ENCODE measurements around the gene LRRC4C. TPM values are rescaled to one million over a fixed set of nuclear protein-coding genes. Genes with fewer than 3 reads are reported as not detected.

Gene LRRC4C
- polyA plus RNA-seq, 1 of the 3 experiments (the other 2 are of a cell fraction), result 0.16 TPM

DNA sequence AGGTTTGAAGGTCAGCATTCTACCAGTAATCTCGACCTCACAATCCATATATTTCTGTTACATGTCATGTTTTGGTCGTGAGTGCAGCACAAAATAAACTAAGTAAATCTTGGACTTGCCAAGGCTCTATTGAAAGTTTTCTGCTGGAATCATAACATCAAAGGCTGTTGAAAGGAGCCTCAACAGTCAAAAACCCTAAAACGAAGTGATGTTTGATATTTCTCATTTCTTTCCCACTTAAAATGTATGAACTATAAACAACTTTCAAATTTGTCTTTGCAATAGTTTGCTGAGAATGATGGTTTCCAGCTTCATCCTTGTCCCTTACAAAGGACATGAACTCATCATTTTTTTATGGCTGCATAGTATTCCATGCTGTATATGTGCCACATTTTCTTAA lies 1118.5 kb downstream of the LRRC4C start:
- WGBS (ENCODE audit: low lambda C conversion rate), result 46% methylated on average over 3 of the region's 3 CpGs
- POLR2A ChIA-PET, result no interaction called here

More for the DNA sequence above, 1118.5 kb downstream of the LRRC4C start:
- Histone ChIP-seq H3K36me3 (replicated peaks in 1 of 2; ENCODE audit: control insufficient read depth in 1 of 2, insufficient read depth in 2 of 2, low read length in 1 of 2) (no peaks in the 10 kb centered on the region), H3K9ac (no peak overlapping the region), H3K4me3 (ENCODE audit: low read depth in 2 of 2, low read length in 1 of 2) (no peak overlapping the region), H3K27me3 (ENCODE audit: insufficient read depth) (no peaks in the 10 kb centered on the region), H3K4me1 (ENCODE audit: control insufficient read depth in 1 of 2, insufficient read depth in 2 of 2, low read depth in 1 of 2, low read length in 1 of 2) (peaks cover 0 to 24% of the 10 kb centered on the region in 2 experiments; a peak in 1 of 4 replicates), H3K79me2 (ENCODE audit: insufficient read depth) (no peaks in the 10 kb centered on the region), H4K20me1 (ENCODE audit: insufficient read depth) (no peaks in the 10 kb centered on the region), H2AFZ (ENCODE audit: low read depth) (no peak overlapping the region), H3K27ac (ENCODE audit: low read depth in 2 of 2, low read length in 1 of 2) (no peak overlapping the region), H3F3A (replicated peaks; ENCODE audit: insufficient read depth) (peaks cover 15% of the 10 kb centered on the region), H3K4me2 (no peak overlapping the region), H3K9me3 (no peaks in the 10 kb centered on the region; the same call in 1 of the 2 replicates), H3K9me2 (no peaks in the 10 kb centered on the region)
- CTCF ChIA-PET, result no interaction called here
- TF ChIP-seq, protein P1, sequence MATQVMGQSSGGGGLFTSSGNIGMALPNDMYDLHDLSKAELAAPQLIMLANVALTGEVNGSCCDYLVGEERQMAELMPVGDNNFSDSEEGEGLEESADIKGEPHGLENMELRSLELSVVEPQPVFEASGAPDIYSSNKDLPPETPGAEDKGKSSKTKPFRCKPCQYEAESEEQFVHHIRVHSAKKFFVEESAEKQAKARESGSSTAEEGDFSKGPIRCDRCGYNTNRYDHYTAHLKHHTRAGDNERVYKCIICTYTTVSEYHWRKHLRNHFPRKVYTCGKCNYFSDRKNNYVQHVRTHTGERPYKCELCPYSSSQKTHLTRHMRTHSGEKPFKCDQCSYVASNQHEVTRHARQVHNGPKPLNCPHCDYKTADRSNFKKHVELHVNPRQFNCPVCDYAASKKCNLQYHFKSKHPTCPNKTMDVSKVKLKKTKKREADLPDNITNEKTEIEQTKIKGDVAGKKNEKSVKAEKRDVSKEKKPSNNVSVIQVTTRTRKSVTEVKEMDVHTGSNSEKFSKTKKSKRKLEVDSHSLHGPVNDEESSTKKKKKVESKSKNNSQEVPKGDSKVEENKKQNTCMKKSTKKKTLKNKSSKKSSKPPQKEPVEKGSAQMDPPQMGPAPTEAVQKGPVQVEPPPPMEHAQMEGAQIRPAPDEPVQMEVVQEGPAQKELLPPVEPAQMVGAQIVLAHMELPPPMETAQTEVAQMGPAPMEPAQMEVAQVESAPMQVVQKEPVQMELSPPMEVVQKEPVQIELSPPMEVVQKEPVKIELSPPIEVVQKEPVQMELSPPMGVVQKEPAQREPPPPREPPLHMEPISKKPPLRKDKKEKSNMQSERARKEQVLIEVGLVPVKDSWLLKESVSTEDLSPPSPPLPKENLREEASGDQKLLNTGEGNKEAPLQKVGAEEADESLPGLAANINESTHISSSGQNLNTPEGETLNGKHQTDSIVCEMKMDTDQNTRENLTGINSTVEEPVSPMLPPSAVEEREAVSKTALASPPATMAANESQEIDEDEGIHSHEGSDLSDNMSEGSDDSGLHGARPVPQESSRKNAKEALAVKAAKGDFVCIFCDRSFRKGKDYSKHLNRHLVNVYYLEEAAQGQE (IDR thresholded peaks at IDR 0.05; ENCODE audit: low read depth, low read length), result no peak
- TF ChIP-seq, protein P2, sequence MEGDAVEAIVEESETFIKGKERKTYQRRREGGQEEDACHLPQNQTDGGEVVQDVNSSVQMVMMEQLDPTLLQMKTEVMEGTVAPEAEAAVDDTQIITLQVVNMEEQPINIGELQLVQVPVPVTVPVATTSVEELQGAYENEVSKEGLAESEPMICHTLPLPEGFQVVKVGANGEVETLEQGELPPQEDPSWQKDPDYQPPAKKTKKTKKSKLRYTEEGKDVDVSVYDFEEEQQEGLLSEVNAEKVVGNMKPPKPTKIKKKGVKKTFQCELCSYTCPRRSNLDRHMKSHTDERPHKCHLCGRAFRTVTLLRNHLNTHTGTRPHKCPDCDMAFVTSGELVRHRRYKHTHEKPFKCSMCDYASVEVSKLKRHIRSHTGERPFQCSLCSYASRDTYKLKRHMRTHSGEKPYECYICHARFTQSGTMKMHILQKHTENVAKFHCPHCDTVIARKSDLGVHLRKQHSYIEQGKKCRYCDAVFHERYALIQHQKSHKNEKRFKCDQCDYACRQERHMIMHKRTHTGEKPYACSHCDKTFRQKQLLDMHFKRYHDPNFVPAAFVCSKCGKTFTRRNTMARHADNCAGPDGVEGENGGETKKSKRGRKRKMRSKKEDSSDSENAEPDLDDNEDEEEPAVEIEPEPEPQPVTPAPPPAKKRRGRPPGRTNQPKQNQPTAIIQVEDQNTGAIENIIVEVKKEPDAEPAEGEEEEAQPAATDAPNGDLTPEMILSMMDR (IDR thresholded peaks at IDR 0.05), result no peak
- TF ChIP-seq RFX5 (IDR thresholded peaks at IDR 0.05; ENCODE audit: low read length), result no peak
- TF ChIP-seq TEAD4 (IDR thresholded peaks at IDR 0.05; ENCODE audit: borderline replicate concordance, insufficient read depth), result no peak
- TF ChIP-seq CHD2 (IDR thresholded peaks at IDR 0.05; ENCODE audit: low read length, partially characterized antibody), result no peak
- TF ChIP-seq GABPA (IDR thresholded peaks at IDR 0.05; ENCODE audit: low read depth), result no peak
- TF ChIP-seq, protein P3, sequence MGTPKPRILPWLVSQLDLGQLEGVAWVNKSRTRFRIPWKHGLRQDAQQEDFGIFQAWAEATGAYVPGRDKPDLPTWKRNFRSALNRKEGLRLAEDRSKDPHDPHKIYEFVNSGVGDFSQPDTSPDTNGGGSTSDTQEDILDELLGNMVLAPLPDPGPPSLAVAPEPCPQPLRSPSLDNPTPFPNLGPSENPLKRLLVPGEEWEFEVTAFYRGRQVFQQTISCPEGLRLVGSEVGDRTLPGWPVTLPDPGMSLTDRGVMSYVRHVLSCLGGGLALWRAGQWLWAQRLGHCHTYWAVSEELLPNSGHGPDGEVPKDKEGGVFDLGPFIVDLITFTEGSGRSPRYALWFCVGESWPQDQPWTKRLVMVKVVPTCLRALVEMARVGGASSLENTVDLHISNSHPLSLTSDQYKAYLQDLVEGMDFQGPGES (IDR thresholded peaks at IDR 0.05; ENCODE audit: low read depth, low read length), result no peak
- no peak for DNase-seq

Measured in SK-N-SH (cell line).